Measurements from ENCODE around the gene HLA-DPA1. TPM values are rescaled to one million over a fixed set of nuclear protein-coding genes. Genes with fewer than 3 reads are reported as not detected.

HLA-DPA1 gene
- total RNA-seq, 1 donor from 2014 or later = 7.3 TPM

- no peak for DNase-seq (ENCODE audit: extremely low read depth, low read depth, low spot score)
Observed at GRCh38 chr6:33018418-33018817, 55.0 kb downstream of the HLA-DPA1 start.

- no peak for DNase-seq (ENCODE audit: extremely low read depth, low read depth, low spot score)
Observed at GRCh38 chr6:33017694-33018353, 55.6 kb downstream of the HLA-DPA1 start.

GRCh38 chr6:33017018-33017417 is 56.4 kb downstream of the HLA-DPA1 start:
- no peak for DNase-seq (ENCODE audit: extremely low read depth, low read depth, low spot score)

GRCh38 chr6:33015798-33016197 is 57.7 kb downstream of the HLA-DPA1 start:
- DNase-seq (ENCODE audit: extremely low read depth, low read depth, low spot score) = no peak

GRCh38 chr6:33014841-33015634 is 58.4 kb downstream of the HLA-DPA1 start:
- peak; percentile 78 for DNase-seq (ENCODE audit: extremely low read depth, low read depth, low spot score)

Other genes with a start within 250 kb of the HLA-DPA1 start
- 23.2 and 36.1 TPM in 2 replicates for gene TAP2, start 234.9 kb downstream of the HLA-DPA1 start, total RNA-seq
- gene PSMB8, start 229.6 kb downstream of the HLA-DPA1 start, total RNA-seq = 62.9 and 67.0 TPM in 2 replicates
- gene TAP1, start 219.9 kb downstream of the HLA-DPA1 start, total RNA-seq = 75.3 and 106 TPM in 2 replicates
- 53.8 and 55.1 TPM in 2 replicates for gene PSMB9, start 219.5 kb downstream of the HLA-DPA1 start, total RNA-seq
- gene HLA-DMB, start 132.6 kb downstream of the HLA-DPA1 start, total RNA-seq = 0.48 and 1.8 TPM in 2 replicates
- gene HLA-DMA, start 120.6 kb downstream of the HLA-DPA1 start, total RNA-seq = 0.53 and 0.99 TPM in 2 replicates
- 116 and 138 TPM in 2 replicates for gene BRD2, start 105.1 kb downstream of the HLA-DPA1 start, total RNA-seq
- gene HLA-DOA, start 64.1 kb downstream of the HLA-DPA1 start, total RNA-seq = not detected in 2 replicates
- 2.4 and 8.0 TPM in 2 replicates for gene HLA-DPB1, start 2.3 kb upstream of the HLA-DPA1 start, total RNA-seq
- gene COL11A2, start 118.8 kb upstream of the HLA-DPA1 start, total RNA-seq = under 0.01 and 0.53 TPM in 2 replicates
- gene RXRB, start 127.0 kb upstream of the HLA-DPA1 start, total RNA-seq = 24.6 and 25.2 TPM in 2 replicates
- 124 and 143 TPM in 2 replicates for gene SLC39A7, start 127.2 kb upstream of the HLA-DPA1 start, total RNA-seq
- 4.0 and 8.0 TPM in 2 replicates for gene HSD17B8, start 131.0 kb upstream of the HLA-DPA1 start, total RNA-seq
- gene RING1, start 134.9 kb upstream of the HLA-DPA1 start, total RNA-seq = 9.6 and 15.2 TPM in 2 replicates
- 29.6 and 34.5 TPM in 2 replicates for gene VPS52, start 198.2 kb upstream of the HLA-DPA1 start, total RNA-seq
- gene RPS18, start 198.4 kb upstream of the HLA-DPA1 start, total RNA-seq = 2,187 and 4,134 TPM in 2 replicates
- gene B3GALT4, start 203.5 kb upstream of the HLA-DPA1 start, total RNA-seq = 4.5 and 6.8 TPM in 2 replicates
- gene WDR46, start 215.6 kb upstream of the HLA-DPA1 start, total RNA-seq = 63.4 and 91.0 TPM in 2 replicates
- 34.1 and 40.8 TPM in 2 replicates for gene PFDN6, start 216.0 kb upstream of the HLA-DPA1 start, total RNA-seq
- 51.6 and 65.5 TPM in 2 replicates for gene RGL2, start 225.3 kb upstream of the HLA-DPA1 start, total RNA-seq
- gene TAPBP, start 240.4 kb upstream of the HLA-DPA1 start, total RNA-seq = 244 and 415 TPM in 2 replicates
- gene ZBTB22, start 244.1 kb upstream of the HLA-DPA1 start, total RNA-seq = 11.0 and 12.4 TPM in 2 replicates
- gene DAXX, start 249.3 kb upstream of the HLA-DPA1 start, total RNA-seq = 47.0 and 58.9 TPM in 2 replicates